GM12874 (cell line): ENCODE measurements around the gene TGFBR3.

Experiments
- CTCF ChIP-seq: IDR thresholded peaks from 2 replicates; pipeline ENCODE4 v1.5.1; 2011; ENCODE audit warnings: low read depth, mild to moderate bottlenecking, control low read depth, low read length, moderate library complexity; ENCODE audit not compliant: insufficient read depth

TGFBR3 gene

DNA sequence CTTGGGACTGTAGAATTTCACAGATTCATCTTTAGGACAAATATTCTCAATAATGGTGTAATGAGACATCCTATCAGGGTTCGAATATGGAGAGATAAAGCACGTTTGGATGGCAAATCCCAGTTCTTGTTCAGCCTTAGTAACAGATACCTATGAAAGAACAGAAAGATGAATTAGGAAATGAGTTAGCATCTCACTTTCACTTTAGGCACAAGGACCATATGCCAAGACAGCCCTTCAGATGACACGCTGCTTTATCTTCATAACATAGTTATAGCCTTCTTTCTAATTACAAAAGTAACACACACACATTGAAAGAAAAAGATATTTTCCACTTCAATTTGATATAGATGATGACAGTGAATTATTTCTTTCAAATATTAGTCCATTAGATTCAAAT, 173.6 kb downstream of the TGFBR3 start:
- no peak for TF ChIP-seq CTCF

- no peak for TF ChIP-seq CTCF
These were observed 174.3 kb downstream of the TGFBR3 start for GRCh38 chr1:91711504-91712247.

GRCh38 chr1:91710261-91710660, 175.7 kb downstream of the TGFBR3 start:
- no peak for TF ChIP-seq CTCF

- no peak for TF ChIP-seq CTCF
These were observed 177.3 kb downstream of the TGFBR3 start for GRCh38 chr1:91708691-91709090.

DNA sequence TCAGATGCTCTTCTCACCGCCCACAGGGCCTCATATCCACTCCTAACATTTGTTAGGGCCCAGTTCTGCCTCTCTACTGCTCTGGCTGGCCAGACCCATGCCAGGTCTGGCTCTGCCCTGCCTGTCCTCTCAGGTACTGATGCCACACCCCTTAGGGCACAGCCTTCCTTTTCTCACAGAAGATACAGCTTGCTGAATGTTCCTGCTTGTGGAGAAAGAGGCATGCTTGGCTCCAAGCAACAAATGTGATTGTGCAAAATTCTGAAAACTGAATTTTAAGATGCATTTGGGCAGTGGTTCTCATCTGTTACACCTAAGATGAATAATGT, 178.1 kb downstream of the TGFBR3 start:
- TF ChIP-seq CTCF = no peak

GRCh38 chr1:91707114-91707889, 178.6 kb downstream of the TGFBR3 start:
- no peak for TF ChIP-seq CTCF

GRCh38 chr1:91706140-91706957, 179.6 kb downstream of the TGFBR3 start:
- no peak for TF ChIP-seq CTCF
